BE2C (cell line): ENCODE measurements around the gene OR14J1.
"Not testable (repeated sequence)": the region's sequence is repeated elsewhere in the genome, so short reads cannot be mapped to it uniquely, and the experiment has no call there.

Experiments used
- DNase-seq: peaks from one replicate; pipeline ENCODE4 v3.0.0-alpha.2; 2020
- H3K27me3 ChIP-seq: fragments of 250-450 bp; sonication (Bioruptor Pico); 2 replicates; pipeline ENCODE4 v1.5.1; 2020; ENCODE audit warnings: mild to moderate bottlenecking
- H3K36me3 ChIP-seq: fragments of 250-450 bp; sonication (Bioruptor Pico); 2 replicates; pipeline ENCODE4 v1.5.1; 2020; ENCODE audit warnings: mild to moderate bottlenecking
- H3K4me1 ChIP-seq: fragments of 250-450 bp; sonication (Bioruptor Pico); 2 replicates; pipeline ENCODE4 v1.5.1; 2020
- H3K4me3 ChIP-seq: 2 replicates; pipeline ENCODE4 v1.5.1; 2011; ENCODE audit warnings: low read depth, low read length
- H3K9me3 ChIP-seq: fragments of 250-450 bp; sonication (Bioruptor Pico); 2 replicates; pipeline ENCODE4 v1.5.1; 2020
- TF ChIP-seq, protein P1 (sequence below): IDR thresholded peaks from 2 replicates; pipeline ENCODE4 v1.5.1; 2012; ENCODE audit warnings: mild to moderate bottlenecking, low read depth, low read length

OR14J1 gene

DNA sequence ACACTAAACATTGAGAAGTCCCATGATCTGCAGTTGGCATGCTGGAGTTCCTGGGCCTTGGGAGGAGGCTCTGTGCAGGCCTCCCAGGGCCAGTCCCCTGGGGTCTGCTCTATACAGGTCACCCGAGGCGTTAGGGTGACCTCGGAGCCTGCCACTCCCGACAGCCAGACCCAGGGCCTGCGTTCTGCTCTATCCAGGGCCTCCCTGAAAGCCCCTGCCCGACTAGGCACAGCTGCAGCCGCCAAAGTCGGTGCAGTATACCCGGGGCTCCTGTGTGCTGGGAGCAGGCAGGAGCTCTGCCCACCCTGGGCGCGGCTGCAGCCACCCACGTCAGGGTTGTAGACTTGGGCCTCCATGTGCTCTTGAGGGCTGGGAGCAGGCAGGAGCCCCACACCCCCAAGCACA is 6.3 kb upstream of the OR14J1 start:
- no peaks in the 10 kb centered on the region for H3K9me3 ChIP-seq
- TF ChIP-seq, protein P1, sequence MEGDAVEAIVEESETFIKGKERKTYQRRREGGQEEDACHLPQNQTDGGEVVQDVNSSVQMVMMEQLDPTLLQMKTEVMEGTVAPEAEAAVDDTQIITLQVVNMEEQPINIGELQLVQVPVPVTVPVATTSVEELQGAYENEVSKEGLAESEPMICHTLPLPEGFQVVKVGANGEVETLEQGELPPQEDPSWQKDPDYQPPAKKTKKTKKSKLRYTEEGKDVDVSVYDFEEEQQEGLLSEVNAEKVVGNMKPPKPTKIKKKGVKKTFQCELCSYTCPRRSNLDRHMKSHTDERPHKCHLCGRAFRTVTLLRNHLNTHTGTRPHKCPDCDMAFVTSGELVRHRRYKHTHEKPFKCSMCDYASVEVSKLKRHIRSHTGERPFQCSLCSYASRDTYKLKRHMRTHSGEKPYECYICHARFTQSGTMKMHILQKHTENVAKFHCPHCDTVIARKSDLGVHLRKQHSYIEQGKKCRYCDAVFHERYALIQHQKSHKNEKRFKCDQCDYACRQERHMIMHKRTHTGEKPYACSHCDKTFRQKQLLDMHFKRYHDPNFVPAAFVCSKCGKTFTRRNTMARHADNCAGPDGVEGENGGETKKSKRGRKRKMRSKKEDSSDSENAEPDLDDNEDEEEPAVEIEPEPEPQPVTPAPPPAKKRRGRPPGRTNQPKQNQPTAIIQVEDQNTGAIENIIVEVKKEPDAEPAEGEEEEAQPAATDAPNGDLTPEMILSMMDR = no peak
- H3K36me3 ChIP-seq = no peaks in the 10 kb centered on the region
- no peaks in the 10 kb centered on the region for H3K4me1 ChIP-seq
- no peaks in the 10 kb centered on the region for H3K27me3 ChIP-seq
- H3K4me3 ChIP-seq = no peak overlapping the region
- no peak for DNase-seq

DNA sequence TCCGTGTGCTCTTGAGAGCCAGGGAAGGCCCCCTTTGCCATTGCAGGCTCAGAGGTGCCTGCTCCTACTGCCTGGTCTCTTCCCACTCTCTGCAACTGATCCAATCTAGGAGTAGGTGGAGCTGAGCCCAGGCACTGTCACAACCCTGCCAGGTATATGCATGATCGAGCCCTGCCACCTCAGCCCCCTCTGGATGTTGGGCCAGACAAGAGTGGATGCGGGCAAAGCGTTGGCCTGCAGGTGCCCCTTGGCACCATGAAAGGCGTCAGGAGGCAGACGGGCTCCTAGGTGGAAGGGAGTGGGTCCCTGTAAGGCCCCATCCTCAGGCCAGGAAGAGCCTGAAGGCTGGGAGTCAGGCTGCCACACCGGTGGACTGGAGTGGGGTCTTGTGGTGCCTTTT is 5.9 kb upstream of the OR14J1 start:
- Histone ChIP-seq H3K4me3 (no peak overlapping the region), H3K36me3 (no peaks in the 10 kb centered on the region), H3K4me1 (no peaks in the 10 kb centered on the region), H3K27me3 (no peaks in the 10 kb centered on the region), H3K9me3 (no peaks in the 10 kb centered on the region)
- TF ChIP-seq, protein P1 = no peak
- no peak for DNase-seq

DNA sequence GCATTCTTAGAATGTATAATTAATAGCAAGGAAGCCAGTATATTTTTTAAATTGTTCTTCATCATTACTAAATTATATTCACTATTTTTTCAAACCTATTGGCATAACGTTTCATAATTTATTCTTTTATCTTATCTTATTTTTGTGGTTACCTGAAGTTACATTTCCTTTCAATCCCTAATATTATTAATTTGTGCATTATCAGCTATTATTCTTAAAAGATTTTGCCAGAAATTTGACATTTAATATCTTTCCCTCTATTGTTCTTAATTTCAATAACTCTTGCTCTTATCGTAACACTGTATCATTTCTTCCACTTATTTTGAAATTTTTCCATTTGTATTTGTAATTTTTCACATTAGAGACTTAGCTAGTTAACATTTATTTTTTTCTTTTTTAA is 18.4 kb downstream of the OR14J1 start:
- H3K36me3 ChIP-seq = no peaks in the 10 kb centered on the region
- no peaks in the 10 kb centered on the region for H3K4me1 ChIP-seq
- DNase-seq = no peak
- TF ChIP-seq, protein P1 = no peak
- H3K27me3 ChIP-seq = no peaks in the 10 kb centered on the region; the same call in 1 of the 2 replicates
- H3K4me3 ChIP-seq = no peak overlapping the region
- no peaks in the 10 kb centered on the region for H3K9me3 ChIP-seq

DNA sequence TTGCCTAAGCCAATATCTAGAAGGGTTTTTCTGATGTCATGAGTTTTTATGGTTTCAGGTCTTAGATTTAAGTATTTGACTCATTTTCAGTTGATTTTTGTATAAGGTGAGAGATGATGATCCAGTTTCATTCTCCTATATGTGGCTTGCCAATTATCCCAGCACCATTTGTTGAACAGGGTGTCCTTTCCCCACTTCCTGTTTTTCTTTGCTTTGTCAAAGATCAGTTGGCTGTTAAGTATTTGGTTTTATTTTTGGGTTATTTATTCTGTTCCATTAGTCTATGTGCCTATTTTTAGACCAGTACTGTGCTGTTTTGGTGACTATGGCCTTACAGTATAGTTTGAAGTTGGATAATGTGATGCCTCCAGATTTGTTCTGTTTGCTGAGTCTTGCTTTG is 21.8 kb downstream of the OR14J1 start:
- H3K9me3 ChIP-seq, H3K4me1 ChIP-seq, H3K4me3 ChIP-seq, H3K36me3 ChIP-seq, DNase-seq, H3K27me3 ChIP-seq: not testable (repeated sequence)

DNA sequence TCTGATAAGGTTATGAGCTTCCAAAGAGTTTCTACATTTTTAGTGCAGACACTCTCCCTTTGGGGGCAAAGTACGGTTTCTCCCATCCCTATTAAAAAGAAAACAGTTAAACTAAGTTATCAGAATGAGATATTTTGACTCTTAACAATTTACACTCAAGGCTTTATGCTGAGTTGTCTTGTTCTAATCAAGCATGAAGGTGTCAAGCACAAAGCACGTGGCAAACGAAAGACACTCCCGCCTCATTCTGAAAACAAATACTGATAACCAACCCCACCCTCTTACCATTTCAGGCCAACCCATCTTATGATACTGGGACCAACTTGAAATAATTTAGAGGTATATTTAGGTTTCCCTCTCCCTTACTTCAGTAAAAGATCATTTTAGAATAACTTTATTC is 24.3 kb downstream of the OR14J1 start:
- no peak for DNase-seq
- H3K27me3 ChIP-seq = no peaks in the 10 kb centered on the region
- H3K4me3 ChIP-seq = no peak overlapping the region
- no peaks in the 10 kb centered on the region for H3K4me1 ChIP-seq
- TF ChIP-seq, protein P1 = no peak
- no peaks in the 10 kb centered on the region for H3K36me3 ChIP-seq
- no peaks in the 10 kb centered on the region for H3K9me3 ChIP-seq

DNA sequence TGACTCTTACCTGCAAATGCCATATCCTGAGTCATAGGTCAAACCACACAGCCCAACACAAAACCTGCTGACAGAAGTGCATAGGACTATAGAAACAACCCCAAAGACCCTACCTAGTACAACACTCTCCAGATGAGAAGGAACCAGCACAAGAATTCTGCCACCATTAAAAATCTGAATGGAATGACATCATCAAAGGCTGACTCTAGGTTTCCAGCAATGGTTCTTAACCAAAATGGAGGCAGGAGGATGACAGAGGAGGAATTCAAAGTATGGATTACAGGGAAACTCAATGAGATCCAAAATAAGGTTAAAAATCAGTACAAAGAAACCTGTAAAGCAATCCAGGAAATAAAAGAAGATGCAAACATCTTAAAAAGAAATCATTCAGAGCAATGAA is 31.2 kb downstream of the OR14J1 start:
- TF ChIP-seq, protein P1 = no peak
- Histone ChIP-seq H3K4me1 (no peaks in the 10 kb centered on the region), H3K36me3 (no peaks in the 10 kb centered on the region), H3K27me3 (no peaks in the 10 kb centered on the region), H3K4me3 (no peak overlapping the region), H3K9me3 (no peaks in the 10 kb centered on the region)
- DNase-seq = no peak

DNA sequence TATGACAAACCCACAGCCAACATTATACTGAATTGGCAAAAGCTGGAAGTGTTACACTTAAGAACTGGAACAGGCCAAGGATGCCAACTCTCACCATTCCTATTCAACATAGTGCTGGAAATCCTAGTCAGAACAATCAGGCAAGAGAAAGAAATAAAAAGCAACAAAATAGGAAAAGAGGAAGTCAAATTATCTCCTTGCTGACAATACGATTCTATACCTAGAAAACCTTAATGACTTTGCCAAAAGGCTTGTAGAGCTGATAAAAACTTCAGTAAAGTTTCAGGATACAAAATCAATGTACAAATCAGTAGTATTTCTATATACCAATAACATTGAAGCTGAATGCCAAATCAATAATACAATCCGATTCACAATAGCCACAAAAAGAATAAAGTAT is 34.8 kb downstream of the OR14J1 start:
- Histone ChIP-seq H3K4me1 (no peaks in the 10 kb centered on the region), H3K4me3 (no peak overlapping the region), H3K36me3 (no peaks in the 10 kb centered on the region), H3K9me3 (no peaks in the 10 kb centered on the region), H3K27me3 (no peaks in the 10 kb centered on the region)
- TF ChIP-seq, protein P1 = no peak
- no peak for DNase-seq
